GM19193 (cell line): Measurements from ENCODE around the gene TAOK2.

Experiments used
- POLR2A ChIP-seq: IDR thresholded peaks from 4 replicates; pipeline ENCODE4 v1.6.1; 2011; ENCODE audit not compliant: insufficient read depth, insufficient read length; ENCODE audit errors: extremely low read depth

Gene TAOK2

DNA sequence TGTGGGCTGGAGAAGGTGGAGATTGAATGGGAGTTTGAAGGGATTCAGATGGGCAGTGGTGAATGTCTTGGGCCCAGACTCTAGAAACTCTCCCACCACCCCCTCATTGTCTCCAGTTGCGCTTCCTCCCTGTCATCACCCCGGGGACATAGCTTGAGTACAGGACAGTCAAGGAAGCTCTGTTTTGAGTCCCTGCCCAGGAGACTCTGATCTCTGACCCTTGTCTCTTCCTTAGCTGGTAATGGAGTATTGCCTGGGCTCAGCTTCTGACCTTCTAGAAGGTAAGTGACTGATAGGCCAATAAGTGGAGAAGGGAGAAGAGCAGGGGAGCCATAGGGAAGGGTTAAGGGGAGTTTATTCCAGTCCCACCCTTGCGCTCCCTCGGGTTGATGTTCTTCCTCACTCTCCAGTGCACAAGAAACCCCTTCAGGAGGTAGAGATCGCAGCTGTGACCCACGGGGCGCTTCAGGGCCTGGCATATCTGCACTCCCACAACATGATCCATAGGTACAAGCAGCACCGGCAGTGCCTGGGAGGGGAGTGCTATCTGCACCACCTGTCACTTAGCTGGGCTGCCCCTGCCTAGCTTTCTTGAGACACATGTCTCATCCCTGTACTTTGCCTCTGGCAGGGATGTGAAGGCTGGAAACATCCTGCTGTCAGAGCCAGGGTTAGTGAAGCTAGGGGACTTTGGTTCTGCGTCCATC is 5.0 kb downstream of the TAOK2 start:
- no peak for TF ChIP-seq POLR2A

DNA sequence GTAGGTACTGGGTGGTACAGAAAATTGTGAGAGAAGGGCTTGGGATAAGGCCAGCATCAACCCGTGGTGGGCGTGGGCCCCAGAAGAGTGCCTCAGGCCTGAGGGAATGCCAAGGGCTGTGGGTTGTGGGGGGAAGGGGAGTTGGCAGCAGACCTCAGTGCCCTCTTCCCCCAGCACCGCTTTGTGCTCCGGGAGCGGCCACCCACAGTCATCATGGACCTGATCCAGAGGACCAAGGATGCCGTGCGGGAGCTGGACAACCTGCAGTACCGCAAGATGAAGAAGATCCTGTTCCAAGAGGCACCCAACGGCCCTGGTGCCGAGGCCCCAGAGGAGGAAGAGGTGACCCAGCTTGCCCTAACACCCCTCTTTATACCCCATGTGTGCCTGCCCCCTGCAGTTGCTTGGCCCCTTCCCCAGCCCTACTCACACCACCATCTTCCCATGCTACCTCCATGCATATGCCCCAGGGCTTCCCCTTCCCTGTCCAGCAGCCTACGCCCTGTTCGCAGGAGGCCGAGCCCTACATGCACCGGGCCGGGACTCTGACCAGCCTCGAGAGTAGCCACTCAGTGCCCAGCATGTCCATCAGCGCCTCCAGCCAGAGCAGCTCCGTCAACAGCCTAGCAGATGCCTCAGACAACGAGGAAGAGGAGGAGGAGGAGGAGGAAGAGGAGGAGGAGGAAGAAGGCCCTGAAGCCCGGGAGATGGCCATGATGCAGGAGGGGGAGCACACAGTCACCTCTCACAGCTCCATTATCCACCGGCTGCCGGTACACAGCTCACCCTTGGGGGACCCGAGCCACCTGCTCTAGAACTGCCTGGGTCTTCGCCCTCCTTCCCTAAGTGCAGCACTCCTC is 9.1 kb downstream of the TAOK2 start:
- TF ChIP-seq POLR2A = no peak

DNA sequence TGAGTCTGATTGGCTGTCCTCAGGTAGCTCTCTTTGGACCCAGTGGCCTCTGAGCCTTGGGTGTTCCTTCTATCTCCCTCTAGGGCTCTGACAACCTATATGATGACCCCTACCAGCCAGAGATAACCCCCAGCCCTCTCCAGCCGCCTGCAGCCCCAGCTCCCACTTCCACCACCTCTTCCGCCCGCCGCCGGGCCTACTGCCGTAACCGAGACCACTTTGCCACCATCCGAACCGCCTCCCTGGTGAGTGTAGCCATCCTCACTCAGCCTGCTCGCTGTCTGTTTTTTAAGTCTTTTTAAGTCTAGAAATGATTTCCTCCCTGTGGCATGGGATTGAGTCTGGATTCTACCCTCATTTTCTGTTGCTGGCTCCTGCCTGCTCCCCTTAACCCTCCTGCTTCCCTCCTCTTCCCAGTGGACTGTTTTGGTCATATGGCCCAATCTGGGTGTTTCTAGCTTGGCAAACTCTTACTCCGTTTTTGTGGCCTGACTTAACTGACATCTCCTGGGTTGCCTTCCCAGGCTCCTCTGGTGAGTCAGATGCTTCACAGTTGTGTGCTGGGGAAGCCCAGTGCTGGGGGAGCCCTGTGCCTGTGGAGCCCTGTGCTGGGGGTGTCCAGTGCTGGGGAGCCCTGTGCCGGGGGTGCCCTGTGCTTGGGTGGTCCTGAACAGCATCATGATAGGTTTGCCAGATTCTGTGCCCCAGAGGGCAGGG is 9.9 kb downstream of the TAOK2 start:
- TF ChIP-seq POLR2A = no peak

DNA sequence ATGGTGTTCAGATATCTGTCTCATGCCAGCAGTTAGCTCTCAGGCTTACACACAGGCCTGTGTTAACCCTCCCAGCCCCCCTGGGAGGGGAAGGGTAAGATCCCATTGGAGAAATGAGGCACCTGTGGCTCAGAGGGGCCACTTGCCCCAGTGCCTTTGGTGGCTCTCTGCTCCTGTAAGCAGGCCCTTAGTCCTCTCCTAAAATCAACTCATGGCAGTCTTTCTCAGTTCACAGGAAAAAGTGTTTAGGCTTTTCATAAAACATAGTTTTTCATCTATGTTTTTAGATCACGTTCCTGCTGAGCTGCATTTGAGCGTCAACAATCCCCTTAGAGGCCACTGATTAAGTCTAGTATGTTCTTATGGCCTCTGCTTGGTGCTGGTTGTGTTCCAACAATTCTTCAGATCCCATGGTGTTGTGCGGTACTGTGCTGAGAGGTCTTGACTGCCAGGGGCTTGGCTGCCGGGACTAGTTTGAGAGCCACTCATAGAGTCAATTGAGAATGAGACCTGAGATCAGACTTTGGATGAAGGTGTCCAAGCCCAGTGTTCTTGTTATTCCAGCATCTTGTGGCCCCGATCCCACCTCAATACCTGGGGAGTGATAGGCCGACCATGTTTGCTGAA is 10.6 kb downstream of the TAOK2 start:
- no peak for TF ChIP-seq POLR2A

DNA sequence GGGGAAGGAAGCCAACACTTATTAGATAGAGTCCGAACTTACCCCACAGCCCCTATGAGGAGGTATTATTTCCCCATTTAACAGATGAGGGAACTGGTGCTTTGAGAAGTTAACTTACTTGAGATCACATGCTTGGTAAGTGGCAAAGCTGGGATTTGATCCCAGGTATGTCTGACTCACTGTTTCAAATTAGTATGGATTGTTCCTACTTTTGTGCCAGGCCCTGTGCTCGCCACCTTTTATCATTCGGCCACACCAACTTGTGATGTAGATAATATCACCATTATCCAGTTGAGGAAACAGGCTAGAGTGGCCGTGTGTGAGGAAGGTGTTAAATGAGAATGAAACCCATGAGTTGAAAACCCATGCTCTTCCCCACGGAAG is 11.1 kb downstream of the TAOK2 start:
- no peak for TF ChIP-seq POLR2A

DNA sequence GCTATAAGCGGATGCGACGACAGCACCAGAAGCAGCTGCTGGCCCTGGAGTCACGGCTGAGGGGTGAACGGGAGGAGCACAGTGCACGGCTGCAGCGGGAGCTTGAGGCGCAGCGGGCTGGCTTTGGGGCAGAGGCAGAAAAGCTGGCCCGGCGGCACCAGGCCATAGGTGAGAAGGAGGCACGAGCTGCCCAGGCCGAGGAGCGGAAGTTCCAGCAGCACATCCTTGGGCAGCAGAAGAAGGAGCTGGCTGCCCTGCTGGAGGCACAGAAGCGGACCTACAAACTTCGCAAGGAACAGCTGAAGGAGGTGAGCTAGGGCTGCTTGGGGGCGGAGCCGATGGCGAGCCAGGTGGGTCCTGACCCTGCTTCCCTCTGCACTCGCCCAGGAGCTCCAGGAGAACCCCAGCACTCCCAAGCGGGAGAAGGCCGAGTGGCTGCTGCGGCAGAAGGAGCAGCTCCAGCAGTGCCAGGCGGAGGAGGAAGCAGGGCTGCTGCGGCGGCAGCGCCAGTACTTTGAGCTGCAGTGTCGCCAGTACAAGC is 11.7 kb downstream of the TAOK2 start:
- no peak for TF ChIP-seq POLR2A

DNA sequence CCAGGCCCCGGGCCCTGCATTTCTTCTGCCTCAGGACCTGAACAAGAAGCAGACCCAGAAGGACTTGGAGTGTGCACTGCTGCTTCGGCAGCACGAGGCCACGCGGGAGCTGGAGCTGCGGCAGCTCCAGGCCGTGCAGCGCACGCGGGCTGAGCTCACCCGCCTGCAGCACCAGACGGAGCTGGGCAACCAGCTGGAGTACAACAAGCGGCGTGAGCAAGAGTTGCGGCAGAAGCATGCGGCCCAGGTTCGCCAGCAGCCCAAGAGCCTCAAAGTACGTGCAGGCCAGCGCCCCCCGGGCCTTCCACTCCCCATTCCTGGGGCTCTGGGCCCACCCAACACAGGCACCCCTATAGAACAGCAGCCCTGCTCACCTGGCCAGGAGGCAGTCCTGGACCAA is 12.6 kb downstream of the TAOK2 start:
- no peak for TF ChIP-seq POLR2A

DNA sequence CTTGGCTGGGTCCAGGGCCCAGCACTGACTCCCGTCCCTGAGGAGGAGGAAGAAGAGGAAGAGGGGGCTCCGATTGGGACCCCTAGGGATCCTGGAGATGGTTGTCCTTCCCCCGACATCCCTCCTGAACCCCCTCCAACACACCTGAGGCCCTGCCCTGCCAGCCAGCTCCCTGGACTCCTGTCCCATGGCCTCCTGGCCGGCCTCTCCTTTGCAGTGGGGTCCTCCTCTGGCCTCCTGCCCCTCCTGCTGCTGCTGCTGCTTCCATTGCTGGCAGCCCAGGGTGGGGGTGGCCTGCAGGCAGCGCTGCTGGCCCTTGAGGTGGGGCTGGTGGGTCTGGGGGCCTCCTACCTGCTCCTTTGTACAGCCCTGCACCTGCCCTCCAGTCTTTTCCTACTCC is 13.3 kb downstream of the TAOK2 start:
- no peak for TF ChIP-seq POLR2A

DNA sequence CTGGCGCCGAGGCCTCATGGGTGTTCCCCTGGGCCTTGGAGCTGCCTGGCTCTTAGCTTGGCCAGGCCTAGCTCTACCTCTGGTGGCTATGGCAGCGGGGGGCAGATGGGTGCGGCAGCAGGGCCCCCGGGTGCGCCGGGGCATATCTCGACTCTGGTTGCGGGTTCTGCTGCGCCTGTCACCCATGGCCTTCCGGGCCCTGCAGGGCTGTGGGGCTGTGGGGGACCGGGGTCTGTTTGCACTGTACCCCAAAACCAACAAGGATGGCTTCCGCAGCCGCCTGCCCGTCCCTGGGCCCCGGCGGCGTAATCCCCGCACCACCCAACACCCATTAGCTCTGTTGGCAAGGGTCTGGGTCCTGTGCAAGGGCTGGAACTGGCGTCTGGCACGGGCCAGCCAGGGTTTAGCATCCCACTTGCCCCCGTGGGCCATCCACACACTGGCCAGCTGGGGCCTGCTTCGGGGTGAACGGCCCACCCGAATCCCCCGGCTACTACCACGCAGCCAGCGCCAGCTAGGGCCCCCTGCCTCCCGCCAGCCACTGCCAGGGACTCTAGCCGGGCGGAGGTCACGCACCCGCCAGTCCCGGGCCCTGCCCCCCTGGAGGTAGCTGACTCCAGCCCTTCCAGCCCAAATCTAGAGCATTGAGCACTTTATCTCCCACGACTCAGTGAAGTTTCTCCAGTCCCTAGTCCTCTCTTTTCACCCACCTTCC is 13.9 kb downstream of the TAOK2 start:
- no peak for TF ChIP-seq POLR2A

DNA sequence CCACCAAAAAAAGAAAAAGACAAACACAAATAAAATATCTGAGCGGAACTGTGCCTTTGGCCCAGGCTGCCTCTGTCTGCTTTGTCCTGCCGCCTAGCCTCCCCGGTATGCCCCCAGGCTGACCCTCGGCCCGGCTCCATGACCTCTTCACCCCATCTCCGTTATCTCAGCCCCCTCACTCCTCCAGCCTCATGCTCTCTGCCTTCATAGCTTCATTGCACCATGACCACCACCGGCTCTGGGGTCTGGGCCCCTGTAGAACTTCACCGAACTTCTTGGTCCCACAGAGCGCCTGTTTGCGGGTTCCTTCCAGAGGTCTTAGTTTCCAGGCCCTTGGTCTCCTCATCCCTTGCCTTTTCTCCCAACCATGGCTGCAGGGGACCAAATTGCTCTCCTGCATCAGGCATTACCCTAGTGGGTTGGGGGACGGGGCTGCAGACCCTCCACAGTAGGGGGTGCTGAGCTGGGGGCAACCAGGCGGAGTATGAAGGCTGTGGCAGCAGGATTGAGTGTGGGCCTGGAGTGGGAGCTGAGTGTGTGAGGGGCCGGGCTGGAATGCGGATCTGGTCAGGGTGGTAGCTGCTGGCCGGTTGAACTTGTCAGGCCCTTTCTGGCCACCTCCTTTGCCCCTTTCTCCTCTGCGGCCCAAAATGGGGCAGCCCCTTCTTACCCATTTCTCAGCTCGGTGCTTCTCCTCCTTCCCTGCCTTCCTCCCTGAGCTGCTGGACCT is 14.8 kb downstream of the TAOK2 start:
- no peak for TF ChIP-seq POLR2A

DNA sequence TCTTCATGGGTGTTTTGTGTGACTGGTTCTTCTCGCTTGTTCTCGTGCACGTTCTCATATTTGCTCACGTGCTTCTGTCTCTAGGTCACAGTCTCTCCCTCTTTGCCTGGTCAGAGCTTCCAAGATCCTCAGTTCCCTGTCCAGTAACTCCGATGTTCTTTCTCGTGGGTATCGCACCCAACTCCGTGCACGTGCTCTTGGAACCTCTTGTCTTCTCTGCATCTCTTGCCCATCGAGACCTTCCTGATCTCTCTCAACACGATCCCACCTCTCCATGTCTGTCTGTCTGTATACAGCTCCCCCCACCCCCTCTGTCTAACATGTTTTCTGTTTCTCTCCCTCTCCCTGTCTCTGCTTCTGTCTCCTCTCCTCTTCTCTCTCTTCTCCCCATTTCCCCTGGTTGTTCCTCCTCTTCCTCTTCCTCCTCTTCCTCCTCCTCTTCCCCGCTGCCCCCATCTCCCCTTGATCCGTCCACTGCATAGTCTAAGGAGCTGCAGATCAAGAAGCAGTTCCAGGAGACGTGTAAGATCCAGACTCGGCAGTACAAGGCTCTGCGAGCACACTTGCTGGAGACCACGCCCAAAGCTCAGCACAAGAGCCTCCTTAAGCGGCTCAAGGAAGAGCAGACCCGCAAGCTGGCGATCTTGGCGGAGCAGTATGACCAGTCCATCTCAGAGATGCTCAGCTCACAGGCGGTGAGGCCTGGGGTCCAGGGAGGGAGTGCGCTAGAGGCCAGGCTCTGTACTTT is 15.6 kb downstream of the TAOK2 start:
- no peak for TF ChIP-seq POLR2A

DNA sequence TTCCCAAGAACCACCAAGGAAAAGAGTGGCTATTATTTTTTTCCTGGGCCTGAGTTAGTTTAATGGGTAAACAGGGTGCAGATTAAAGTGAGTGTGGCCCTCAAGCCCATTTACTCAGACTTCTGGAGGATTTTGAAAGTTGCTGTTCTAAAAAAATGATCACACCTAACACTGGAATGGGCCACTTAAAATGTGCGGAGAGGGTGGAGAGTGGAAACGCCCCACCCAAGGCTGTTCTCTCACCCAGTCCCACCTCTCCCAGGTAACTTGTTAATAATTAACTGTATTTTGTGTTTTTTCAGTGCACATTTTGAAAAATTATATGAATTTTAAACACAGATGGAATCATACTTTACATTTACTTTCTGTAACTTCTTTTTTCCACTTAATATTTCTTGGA is 16.4 kb downstream of the TAOK2 start:
- no peak for TF ChIP-seq POLR2A

DNA sequence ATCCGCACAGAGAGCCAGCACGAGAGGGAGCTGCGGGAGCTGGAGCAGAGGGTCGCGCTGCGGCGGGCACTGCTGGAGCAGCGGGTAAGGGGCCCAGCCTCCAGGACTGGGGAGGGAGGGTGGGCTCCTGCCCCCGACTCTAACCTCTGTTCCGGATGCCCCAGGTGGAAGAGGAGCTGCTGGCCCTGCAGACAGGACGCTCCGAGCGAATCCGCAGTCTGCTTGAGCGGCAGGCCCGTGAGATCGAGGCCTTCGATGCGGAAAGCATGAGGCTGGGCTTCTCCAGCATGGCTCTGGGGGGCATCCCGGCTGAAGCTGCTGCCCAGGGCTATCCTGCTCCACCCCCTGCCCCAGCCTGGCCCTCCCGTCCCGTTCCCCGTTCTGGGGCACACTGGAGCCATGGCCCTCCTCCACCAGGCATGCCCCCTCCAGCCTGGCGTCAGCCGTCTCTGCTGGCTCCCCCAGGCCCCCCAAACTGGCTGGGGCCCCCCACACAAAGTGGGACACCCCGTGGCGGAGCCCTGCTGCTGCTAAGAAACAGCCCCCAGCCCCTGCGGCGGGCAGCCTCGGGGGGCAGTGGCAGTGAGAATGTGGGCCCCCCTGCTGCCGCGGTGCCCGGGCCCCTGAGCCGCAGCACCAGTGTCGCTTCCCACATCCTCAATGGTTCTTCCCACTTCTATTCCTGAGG is 17.4 kb downstream of the TAOK2 start:
- TF ChIP-seq POLR2A = no peak

DNA sequence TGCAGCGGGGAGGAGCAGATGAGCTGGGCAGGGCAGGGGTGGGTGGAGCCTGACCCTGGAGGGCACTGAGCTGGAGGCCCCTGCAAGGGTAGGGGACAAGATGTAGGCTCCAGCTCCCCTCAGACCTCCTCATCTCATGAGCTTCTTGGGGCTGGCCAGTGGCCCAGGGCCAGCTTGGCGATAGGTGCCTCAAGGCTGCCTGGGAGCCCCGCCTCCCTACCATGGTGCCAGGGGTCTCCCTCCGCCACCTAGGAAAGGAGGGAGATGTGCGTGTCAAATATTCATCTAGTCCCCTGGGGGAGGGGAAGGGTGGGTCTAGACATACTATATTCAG is 17.9 kb downstream of the TAOK2 start:
- peak; percentile 27 for TF ChIP-seq POLR2A
